Measurements from ENCODE around the gene NDUFC1.

NDUFC1 gene

DNA sequence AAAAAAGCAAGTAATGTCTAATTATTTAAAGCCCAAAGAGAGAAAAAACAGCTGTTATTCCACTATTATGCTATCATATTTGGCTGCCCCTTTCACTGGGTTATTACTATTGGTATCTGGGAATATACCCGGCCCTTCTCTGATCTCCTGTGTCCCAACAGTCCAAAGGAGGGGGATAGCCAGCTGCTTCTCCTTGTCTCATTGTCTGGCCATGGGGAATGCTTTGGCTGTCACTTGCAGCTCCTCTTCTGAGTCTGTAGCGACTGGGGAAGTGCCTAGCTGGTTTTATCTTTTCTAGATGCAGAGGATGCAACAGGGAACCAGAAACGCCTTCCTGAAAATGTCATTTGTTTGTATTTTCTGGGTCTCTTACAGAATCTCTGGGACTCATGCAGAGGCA, 56.1 kb downstream of the NDUFC1 start:
- DNase-seq: no peak

DNA sequence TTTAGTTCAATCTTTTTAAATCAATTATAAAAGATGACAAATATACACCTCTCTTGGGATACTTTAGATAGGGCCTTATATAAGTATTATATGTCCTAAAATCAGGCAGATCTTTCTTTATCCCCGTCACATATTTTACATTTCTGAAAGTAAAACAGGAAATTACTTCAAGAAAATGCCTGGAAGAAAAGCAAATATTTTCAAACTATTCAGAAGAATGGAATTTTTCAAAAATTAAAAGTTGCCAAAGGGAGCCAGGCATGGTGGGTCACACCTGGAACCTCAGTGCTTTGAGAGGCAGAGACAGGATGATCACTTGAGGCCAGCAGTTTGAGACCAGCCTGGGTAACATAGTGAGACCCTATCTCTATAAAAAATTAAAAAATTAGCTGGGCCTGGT, 56.7 kb downstream of the NDUFC1 start:
- DNase-seq: no peak

DNA sequence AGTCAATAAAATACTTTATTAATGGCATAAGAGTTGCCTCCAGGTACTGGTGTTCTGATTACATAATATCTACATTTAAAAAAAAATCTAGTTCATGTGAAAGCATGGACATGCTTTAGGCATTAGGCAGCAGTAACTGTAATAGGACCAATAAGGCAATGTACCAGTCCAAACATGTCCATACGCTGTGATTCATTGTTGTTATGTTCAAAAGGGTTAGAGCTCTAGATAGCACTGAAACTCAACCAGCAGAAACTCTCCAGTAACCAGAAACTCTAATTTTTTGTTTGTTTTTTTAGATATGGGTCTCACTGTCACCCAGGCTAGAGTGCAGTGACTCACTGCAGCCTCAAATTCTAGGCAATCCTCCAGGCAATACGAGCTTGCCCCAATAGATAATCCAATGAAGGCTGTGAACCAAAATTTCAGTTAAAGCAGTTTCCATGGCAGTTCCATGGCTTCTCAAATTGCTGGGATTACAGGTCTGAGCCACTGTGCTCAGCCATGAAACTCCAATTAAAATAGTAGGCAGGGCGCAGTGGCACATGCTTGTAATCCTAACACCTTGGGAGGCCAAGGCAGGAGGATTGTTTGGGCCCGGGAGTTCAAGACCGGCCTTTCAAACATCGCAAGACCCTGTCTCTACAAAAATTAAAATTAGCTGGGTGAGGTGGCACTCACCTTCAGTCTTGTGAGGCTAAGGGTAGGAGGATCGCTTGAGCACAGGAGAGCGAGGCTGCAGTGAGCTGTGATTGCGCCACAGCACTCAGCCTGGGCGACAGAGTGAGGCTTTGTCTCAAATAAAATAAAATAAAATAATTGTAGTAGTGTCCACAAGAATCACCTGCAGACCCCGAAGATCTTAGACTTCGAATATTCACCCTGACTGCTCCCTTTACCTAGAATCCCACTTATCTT, 58.6 kb downstream of the NDUFC1 start:
- no peak for DNase-seq

DNA sequence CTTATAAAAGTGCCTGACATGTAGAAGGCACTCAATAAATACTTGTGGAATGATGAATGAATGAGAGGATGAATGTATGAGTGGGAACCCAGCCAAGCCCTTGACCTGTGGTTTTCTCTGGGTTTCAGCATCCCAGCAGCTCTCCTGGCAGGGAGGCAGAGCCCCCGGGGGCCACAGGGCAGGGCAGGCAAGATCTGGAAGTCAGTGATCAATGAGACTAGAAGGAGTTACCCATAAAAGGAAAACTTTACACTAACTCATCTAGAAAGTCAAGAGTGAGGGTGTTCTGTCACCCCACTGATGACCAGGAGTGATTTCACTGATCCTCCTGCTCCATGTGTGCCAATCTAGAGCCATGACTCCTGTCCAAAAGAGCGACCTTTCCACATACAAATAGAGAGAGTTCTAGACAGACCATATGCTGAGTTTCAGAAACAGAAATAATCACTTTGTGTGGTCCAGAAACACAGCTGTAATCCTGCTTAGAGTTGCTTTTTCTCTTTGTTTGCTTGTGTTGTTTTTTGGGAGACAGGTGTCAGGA, 59.7 kb downstream of the NDUFC1 start:
- DNase-seq: no peak

DNA sequence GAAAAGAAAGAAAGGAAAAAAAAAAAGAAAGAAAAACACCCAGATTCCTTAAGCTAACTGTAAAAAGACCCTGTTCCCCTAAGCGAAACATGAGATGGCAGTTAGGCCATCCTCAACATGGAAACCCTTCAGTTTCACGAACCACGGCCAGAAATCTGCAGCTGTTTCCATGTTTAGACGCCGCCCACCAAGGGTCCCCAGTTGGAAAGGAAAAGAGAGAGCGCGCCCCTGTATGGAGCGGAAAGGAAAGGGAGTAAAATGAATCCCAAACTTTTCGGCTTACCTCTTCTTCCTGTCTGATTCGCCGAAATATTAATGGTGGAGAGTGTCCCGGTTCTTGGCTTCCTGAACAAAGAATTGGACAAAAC, 60.5 kb downstream of the NDUFC1 start:
- no peak for DNase-seq

DNA sequence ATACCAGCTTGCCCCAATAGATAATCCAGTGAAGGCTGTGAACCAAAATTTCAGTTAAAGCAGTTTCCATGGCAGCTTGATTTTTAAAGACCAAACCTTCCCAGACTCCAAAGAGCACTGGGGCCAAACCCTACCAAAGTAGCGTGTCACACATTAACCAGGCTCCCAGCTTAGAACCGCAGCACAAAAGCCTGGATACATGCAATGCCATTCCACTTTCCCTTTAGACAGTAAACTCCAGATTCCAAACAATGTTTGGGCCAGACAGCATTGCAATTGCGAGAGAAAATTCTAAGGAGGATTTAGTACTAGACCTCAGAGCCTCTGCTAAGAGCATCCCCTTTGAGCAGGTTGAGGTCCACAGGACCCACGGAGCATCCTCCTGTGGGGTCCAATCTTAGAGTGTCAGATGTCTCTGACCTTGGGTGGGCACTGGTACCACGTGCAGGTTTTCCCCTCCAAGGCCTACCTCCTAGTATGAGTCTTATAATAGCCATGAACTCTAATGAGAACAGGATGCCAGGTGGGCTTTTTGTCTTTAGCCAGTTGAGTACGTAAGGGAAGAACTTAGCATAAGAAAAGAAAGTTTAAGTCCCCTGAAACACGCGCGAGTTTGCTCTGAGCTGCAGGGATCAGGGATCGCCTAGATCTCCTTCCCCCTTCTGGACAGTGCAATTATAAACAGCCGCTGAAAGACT, 61.0 kb downstream of the NDUFC1 start:
- DNase-seq: no peak
